HFFc6 (cell line): ENCODE results near the gene TMC3. TPM values are rescaled to one million over a fixed set of nuclear protein-coding genes. Genes with fewer than 3 reads are reported as not detected.

Experiments
- DNase-seq: peaks from one replicate; pipeline ENCODE4 v3.0.0-alpha.2; 2018
- H3K27ac Mint-ChIP-seq: 2 replicates; pipeline ENCODE4 v1.8.0; 2020; ENCODE audit warnings: mild to moderate bottlenecking, mixed read lengths
- H3K27me3 Mint-ChIP-seq: 2 replicates; pipeline ENCODE4 v1.8.0; 2021; ENCODE audit warnings: mild to moderate bottlenecking, moderate library complexity, mixed read lengths; ENCODE audit not compliant: insufficient read depth
- H3K36me3 Mint-ChIP-seq: 2 replicates; pipeline ENCODE4 v1.8.0; 2021; ENCODE audit warnings: low read depth, mixed read lengths
- H3K4me1 Mint-ChIP-seq: 2 replicates; pipeline ENCODE4 v1.8.0; 2020; ENCODE audit warnings: low read depth, mixed read lengths
- H3K4me3 Mint-ChIP-seq: 2 replicates; pipeline ENCODE4 v1.8.0; 2020; ENCODE audit warnings: mild to moderate bottlenecking, moderate library complexity, mixed read lengths
- H3K9me3 Mint-ChIP-seq: 2 replicates; pipeline ENCODE4 v1.8.0; 2020; ENCODE audit warnings: mild to moderate bottlenecking, mixed read lengths
- CTCF ChIP-seq: fragments of 200-600 bp; sonication (generic); IDR thresholded peaks from 2 replicates; pipeline ENCODE4 v1.5.0; 2021; ENCODE audit warnings: antibody characterized with exemption, mild to moderate bottlenecking
- total RNA-seq, 6 experiments: library from RNA; stranded (reverse); fragmentation: NEBNext Ultra II Directional; extraction: Animal tissue kit (Norgen Biotek cat#: 25700); gene quantifications; 2 replicates in 1 of 6; 3 replicates in 5 of 6; pipeline ENCODE4 v1.2.3, GENCODE V29; 2021

Gene TMC3
- total RNA-seq, 6 experiments from 2014 or later: not detected

DNA sequence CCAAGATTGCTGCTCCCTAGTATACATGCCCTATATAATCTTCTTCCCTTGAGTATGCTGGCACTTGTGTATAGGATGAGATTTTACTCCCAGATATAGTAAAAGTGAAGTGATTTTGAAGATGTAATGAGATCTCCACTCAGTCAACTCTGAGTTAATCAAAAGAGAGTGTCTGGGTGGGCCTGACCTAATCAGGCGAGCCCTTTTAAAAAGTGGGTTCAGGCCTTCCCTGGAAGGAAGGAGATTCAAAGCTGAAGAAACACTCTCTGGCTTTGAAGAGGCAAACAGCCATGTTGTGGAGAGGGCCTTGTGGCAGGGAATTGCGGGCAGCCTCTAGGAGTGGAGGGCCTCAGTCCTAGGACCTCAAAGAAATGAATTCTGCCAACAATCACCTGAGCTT is 44.6 kb downstream of the TMC3 start:
- no peak for TF ChIP-seq CTCF
- DNase-seq: no peak
- Mint-ChIP-seq H3K27me3 (no peaks in the 10 kb centered on the region; the same call in 1 of the 2 replicates), H3K4me1 (peaks cover 47% of the 10 kb centered on the region), H3K27ac (no peak overlapping the region), H3K9me3 (no peaks in the 10 kb centered on the region), H3K36me3 (no peaks in the 10 kb centered on the region), H3K4me3 (no peak overlapping the region)

DNA sequence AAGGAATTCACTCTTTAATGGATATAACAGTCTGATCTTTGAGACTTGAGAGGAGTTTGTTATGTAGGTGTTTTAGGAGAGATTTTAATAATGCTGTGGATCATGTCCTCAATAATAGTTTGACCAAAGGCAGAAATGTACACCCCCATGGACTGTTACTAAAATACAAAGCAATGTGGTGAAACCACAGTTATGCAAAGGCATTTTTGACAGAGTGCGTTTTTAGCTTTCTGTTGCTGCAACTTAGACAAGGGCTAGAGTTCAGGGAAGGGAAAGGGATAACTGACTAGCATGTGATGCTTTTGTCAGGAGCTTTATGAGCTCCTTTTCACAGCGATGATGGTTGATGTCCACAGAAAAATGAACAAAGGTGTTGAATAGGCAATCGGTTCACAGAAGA is 46.5 kb downstream of the TMC3 start:
- peak overlapping the region; percentile 21 for H3K4me3 Mint-ChIP-seq
- peak overlapping the region; percentile 38 for H3K27ac Mint-ChIP-seq

GRCh38 chr15:81326466-81327212 is 47.4 kb downstream of the TMC3 start:
- Mint-ChIP-seq H3K9me3 (no peaks in the 10 kb centered on the region), H3K4me3 (peak overlapping the region; percentile 21), H3K4me1 (peaks cover 70% of the 10 kb centered on the region), H3K27ac (peak overlapping the region; percentile 38), H3K36me3 (no peaks in the 10 kb centered on the region), H3K27me3 (no peaks in the 10 kb centered on the region)
- DNase-seq: no peak
- no peak for TF ChIP-seq CTCF

More for the DNA sequence above, 46.5 kb downstream of the TMC3 start:
- H3K9me3 Mint-ChIP-seq: no peaks in the 10 kb centered on the region
- H3K36me3 Mint-ChIP-seq: no peaks in the 10 kb centered on the region
- TF ChIP-seq CTCF: no peak
- H3K27me3 Mint-ChIP-seq: no peaks in the 10 kb centered on the region
- H3K4me1 Mint-ChIP-seq: peaks cover 64% of the 10 kb centered on the region
- DNase-seq: peak; percentile 83

DNA sequence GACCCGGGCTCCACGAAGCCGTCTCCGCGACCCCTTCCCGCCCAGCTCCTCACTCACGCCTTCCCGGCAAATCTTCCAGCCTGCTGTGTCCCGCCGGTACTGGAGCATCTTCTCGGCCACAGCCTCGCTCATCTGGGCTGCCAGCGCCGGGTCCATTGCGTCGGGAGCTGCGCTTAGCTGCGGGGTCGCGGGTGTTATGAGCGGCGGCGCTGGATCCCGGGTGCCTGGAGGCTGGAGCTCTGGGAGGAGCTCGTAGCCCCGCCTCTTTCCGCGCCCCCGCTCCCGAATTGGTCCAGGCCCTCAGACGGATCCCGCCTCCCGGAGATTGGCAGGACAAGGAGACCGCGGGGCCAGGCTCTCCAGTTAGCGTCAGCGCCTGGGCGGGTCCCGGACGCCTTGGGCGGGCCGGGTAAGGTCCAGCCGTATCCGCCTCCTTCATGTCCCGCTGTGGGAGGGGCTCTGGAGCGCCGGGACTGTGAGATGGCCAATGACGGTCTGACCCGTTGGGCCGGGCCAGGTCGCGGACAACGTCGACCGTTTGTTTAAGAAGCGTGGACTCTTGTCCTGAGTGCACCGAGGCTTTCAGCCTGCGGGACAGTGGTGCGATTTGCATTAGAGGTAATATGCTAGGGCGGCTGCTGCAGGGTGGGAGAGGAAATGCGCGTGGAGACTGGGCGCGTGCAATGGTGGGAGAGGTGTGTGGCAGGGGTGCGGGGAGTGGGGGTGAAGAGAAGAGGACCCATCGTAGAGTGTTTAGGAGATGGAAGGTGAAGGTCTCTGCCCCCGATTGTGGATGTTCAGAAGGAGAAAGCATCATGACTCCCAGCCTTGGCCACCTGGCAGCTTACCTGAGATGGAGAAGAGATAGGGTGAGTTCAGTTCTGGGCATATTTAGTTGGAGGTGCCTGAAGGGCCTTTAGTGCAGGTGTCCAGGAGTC is 49.8 kb downstream of the TMC3 start, which contains the start of gene STARD5:
Gene STARD5, minus strand, starts transcription at position 198 of the 938 bp plus-strand sequence. Its CDS starts 42 bp downstream, at position 156.
- DNase-seq: peak; percentile 97
- no peak for TF ChIP-seq CTCF
- no peaks in the 10 kb centered on the region for H3K9me3 Mint-ChIP-seq
- H3K4me1 Mint-ChIP-seq: peaks cover 57% of the 10 kb centered on the region
- no peaks in the 10 kb centered on the region for H3K27me3 Mint-ChIP-seq
- H3K36me3 Mint-ChIP-seq: peaks cover 4% of the 10 kb centered on the region; the same call in 1 of the 2 replicates
- peak within 1 kb of the TSS; percentile 90 for H3K27ac Mint-ChIP-seq
- H3K4me3 Mint-ChIP-seq: peak within 1 kb of the TSS; percentile 100

- Mint-ChIP-seq H3K27me3 (no peaks in the 10 kb centered on the region), H3K4me1 (peaks cover 57% of the 10 kb centered on the region), H3K4me3 (peak overlapping the region; percentile 100), H3K9me3 (no peaks in the 10 kb centered on the region), H3K27ac (peak overlapping the region; percentile 78), H3K36me3 (peaks cover 5% of the 10 kb centered on the region; the same call in 1 of the 2 replicates)
- DNase-seq: no peak
- no peak for TF ChIP-seq CTCF
Observed at GRCh38 chr15:81323559-81323943, 50.5 kb downstream of the TMC3 start.
